GM12874 (cell line): ENCODE results near the gene ZNRF3.

Source experiments
- CTCF ChIP-seq: IDR thresholded peaks from 2 replicates; pipeline ENCODE4 v1.5.1; 2011; ENCODE audit warnings: low read depth, mild to moderate bottlenecking, control low read depth, low read length, moderate library complexity; ENCODE audit not compliant: insufficient read depth

ZNRF3 gene

GRCh38 chr22:29032014-29032475, 148.7 kb downstream of the ZNRF3 start:
- TF ChIP-seq CTCF: no peak

- no peak for TF ChIP-seq CTCF
Measured at GRCh38 chr22:29032584-29032983, 149.2 kb downstream of the ZNRF3 start.

GRCh38 chr22:29037340-29037932, 154.1 kb downstream of the ZNRF3 start:
- no peak for TF ChIP-seq CTCF

DNA sequence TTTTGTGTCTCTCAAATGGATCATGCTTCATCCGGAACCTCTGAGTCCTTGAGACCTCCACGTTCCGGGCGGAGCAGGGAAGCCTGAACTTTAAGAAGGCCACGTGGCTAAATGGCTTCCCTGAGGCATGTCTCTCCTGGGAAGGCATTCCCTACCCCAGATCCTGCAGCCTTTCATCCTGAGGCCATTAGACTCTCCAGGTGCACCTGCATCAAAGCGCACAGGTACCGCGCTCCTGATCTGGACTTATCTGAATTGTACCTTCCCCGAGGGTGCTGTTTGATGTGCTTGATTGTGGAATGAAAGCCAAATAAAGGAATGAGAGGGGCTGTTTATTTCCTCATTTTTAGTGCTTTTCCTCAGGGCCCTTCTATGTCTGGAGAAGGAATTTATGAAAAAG, 155.8 kb downstream of the ZNRF3 start:
- no peak for TF ChIP-seq CTCF

DNA sequence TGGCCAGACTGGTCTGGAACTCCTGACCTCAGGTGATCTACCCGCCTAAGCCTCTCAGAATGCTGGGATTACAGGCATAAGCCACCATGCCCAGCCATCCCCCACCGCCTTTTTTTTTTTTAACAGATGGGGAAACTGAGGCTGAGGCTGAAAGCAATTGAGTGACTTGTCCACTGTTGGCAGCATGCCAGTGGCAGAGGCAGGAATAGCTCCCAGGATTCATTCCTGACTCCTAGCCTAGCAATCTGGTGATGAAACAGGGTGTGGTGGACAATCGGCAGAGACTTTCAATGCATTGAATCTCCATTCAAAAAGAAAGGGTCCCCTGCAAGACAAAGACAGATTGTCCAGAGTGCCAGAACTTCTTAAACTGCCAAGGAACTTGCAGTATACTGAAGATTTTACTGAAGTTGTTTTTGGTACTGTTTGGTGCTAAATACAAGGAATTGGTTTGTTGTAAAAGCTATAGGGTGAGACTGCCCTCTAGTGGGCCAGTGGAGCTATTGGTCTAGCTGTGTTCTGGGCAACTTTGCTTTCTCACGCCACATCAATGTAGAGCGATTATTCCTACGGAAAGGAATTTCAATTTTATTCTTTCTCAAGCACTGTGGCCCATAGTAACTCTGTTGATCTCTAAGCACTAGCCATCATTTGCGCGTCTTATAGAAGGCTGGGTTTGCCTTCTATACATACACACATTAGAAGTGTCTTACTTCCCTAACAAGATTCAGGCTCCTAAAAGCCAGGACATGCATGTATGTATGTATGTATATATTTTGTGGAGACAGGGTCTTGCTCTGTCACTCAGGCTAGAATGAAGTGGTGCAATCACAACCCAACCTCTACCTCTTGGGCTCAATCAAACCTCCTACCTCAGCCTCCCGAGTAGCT, 157.3 kb downstream of the ZNRF3 start:
- TF ChIP-seq CTCF: peak; percentile 86

- no peak for TF ChIP-seq CTCF
Measured at GRCh38 chr22:29041408-29041807, 158.0 kb downstream of the ZNRF3 start.

GRCh38 chr22:29043906-29044575, 160.7 kb downstream of the ZNRF3 start:
- no peak for TF ChIP-seq CTCF
